Skeletal muscle cell (primary cell): ENCODE data around the gene BHLHE23.

Source experiments
- DNase-seq: peaks from one replicate; pipeline ENCODE4 v3.0.0-alpha.2; 2010; ENCODE audit warnings: low read depth
- H3K4me3 ChIP-seq: 2 replicates; pipeline ENCODE4 v1.5.1; 2011; ENCODE audit warnings: low read depth, mild to moderate bottlenecking, control low read depth, low read length, moderate library complexity

BHLHE23 gene

GRCh38 chr20:63006540-63007359, at the start of gene BHLHE23:
TSS of gene BHLHE23 (minus strand) at chr20:63006964. CDS start at chr20:63006774, 190 bp downstream.
- H3K4me3 ChIP-seq: no peak within 1 kb of the TSS
- no peak for DNase-seq

GRCh38 chr20:63055575-63056235, 48.9 kb upstream of the BHLHE23 start:
- H3K4me3 ChIP-seq: no peak overlapping the region
- DNase-seq: no peak

GRCh38 chr20:63054681-63055240, 48.0 kb upstream of the BHLHE23 start:
- H3K4me3 ChIP-seq: no peak overlapping the region
- no peak for DNase-seq

GRCh38 chr20:63054103-63054474, 47.3 kb upstream of the BHLHE23 start:
- no peak for DNase-seq
- no peak overlapping the region for H3K4me3 ChIP-seq

- no peak for DNase-seq
- no peak overlapping the region for H3K4me3 ChIP-seq
These were observed 46.8 kb upstream of the BHLHE23 start for GRCh38 chr20:63053432-63054102.

- H3K4me3 ChIP-seq: no peak overlapping the region
These were observed 46.0 kb upstream of the BHLHE23 start for GRCh38 chr20:63052571-63053431.

GRCh38 chr20:63051911-63052310, 45.1 kb upstream of the BHLHE23 start:
- DNase-seq: no peak
- no peak overlapping the region for H3K4me3 ChIP-seq

More at GRCh38 chr20:63052571-63053431, 46.0 kb upstream of the BHLHE23 start:
- DNase-seq: no peak

GRCh38 chr20:63051186-63051860, 44.6 kb upstream of the BHLHE23 start:
- H3K4me3 ChIP-seq: no peak overlapping the region
- no peak for DNase-seq

GRCh38 chr20:63050406-63050805, 43.6 kb upstream of the BHLHE23 start:
- no peak for DNase-seq
- no peak overlapping the region for H3K4me3 ChIP-seq

GRCh38 chr20:63049561-63050221, 42.9 kb upstream of the BHLHE23 start:
- no peak for DNase-seq
- no peak overlapping the region for H3K4me3 ChIP-seq

- no peak for DNase-seq
- no peak overlapping the region for H3K4me3 ChIP-seq
These were observed 42.4 kb upstream of the BHLHE23 start for GRCh38 chr20:63049191-63049518.

- H3K4me3 ChIP-seq: no peak overlapping the region
These were observed 41.9 kb upstream of the BHLHE23 start for GRCh38 chr20:63048516-63049190.

GRCh38 chr20:63047946-63048345, 41.2 kb upstream of the BHLHE23 start:
- no peak overlapping the region for H3K4me3 ChIP-seq
- no peak for DNase-seq

More at GRCh38 chr20:63048516-63049190, 41.9 kb upstream of the BHLHE23 start:
- DNase-seq: no peak

GRCh38 chr20:63047267-63047666, 40.5 kb upstream of the BHLHE23 start:
- DNase-seq: no peak
- no peak overlapping the region for H3K4me3 ChIP-seq

- no peak for DNase-seq
- no peak overlapping the region for H3K4me3 ChIP-seq
These were observed 40.1 kb upstream of the BHLHE23 start for GRCh38 chr20:63046841-63047240.

GRCh38 chr20:63045991-63046390, 39.2 kb upstream of the BHLHE23 start:
- no peak for DNase-seq
- no peak overlapping the region for H3K4me3 ChIP-seq

- no peak for DNase-seq
These were observed 38.6 kb upstream of the BHLHE23 start for GRCh38 chr20:63045401-63045800.

GRCh38 chr20:63044605-63045004, 37.8 kb upstream of the BHLHE23 start:
- no peak overlapping the region for H3K4me3 ChIP-seq
- no peak for DNase-seq

More at GRCh38 chr20:63045401-63045800, 38.6 kb upstream of the BHLHE23 start:
- H3K4me3 ChIP-seq: no peak overlapping the region
